Measurements from ENCODE around the gene GNPDA2.
A peak's percentile ranks its signal among the peaks of the same experiment; 100 is the strongest.

Gene GNPDA2

DNA sequence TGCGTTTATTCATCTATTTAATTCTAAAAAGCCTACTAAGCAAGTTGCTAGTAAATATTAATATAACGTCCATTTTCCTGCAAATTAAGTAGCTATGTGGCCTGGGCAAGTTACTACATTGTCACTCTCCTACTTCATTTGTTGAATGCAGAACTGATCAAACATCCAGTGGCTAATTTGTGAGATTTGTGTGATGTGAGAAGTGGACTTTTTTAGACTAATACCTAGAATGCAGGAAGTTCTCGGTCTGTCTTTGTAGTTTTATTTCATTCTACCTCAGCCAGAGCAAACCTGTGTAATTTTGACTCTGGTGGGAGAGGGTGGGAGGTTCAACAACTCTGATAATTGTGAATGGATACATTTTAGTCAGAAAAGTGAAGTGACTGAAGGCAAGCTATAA lies 47.3 kb downstream of the GNPDA2 start:
- peaks cover 26% of the 10 kb centered on the region for H3K36me3 ChIP-seq (ENCODE audit: insufficient read depth, insufficient read length, low read length)
- peak overlapping the region; percentile 85 for H3K4me3 ChIP-seq (ENCODE audit: insufficient read length, low read depth)
- no peaks in the 10 kb centered on the region for H3K9me3 ChIP-seq (ENCODE audit: insufficient read depth, low read length)
- no peak for DNase-seq (ENCODE audit: low read depth, low spot score)
- TF ChIP-seq YY1 (IDR thresholded peaks at IDR 0.05; ENCODE audit: insufficient read depth, insufficient read length) (no peak), SUZ12 (IDR thresholded peaks at IDR 0.05; ENCODE audit: extremely low read depth, insufficient read depth, insufficient read length) (no peak), ZNF274 (IDR thresholded peaks at IDR 0.05; ENCODE audit: low read depth, low read length) (no peak)
- H3K4me1 ChIP-seq (ENCODE audit: insufficient read depth, insufficient read length), result no peaks in the 10 kb centered on the region
- no peaks in the 10 kb centered on the region for H3K27me3 ChIP-seq (ENCODE audit: insufficient read depth, insufficient read length)
- peak overlapping the region; percentile 92 for H3K9ac ChIP-seq (ENCODE audit: insufficient read length, low read depth)

DNA sequence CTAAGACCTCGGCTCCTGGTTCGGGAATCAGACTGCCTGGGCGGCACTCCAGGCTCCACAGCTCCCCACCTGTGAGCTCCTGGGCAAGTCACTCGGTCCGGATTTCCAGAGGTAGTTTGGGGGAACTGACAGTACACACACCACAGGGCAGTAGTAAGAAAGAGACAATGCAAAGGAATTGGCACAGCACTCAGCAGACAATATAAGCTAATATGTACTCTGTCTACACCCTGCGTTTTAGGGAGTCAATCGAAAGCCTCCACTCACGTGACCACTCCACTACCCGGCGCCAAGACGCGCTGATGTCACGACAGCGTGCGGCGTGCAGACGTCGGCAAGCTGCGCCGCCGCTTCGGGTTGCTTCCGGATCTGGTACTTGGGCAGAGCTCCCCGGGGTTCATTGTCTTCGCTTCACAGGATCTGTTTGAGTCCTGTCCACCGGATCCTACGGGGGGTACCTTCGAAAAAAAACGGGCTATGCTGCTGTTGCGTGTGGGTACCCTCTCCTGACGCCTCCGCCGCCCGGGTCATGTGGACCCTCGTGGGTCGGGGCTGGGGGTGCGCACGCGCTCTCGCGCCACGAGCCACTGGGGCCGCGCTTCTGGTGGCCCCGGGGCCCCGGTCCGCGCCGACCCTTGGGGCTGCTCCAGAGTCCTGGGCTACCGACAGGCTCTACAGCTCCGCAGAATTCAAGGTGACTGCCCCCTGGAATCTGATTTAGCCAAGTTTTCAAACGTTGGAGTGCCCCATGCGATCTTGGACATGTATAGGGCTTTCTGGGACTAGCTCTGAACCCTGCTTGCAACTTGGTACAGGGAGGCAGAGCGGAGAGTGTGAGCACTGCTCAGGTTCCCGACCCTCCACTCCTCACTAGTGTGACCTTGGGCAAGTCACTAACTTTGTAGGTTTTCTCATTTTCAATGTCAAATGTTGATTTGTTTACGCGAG lies 48.0 kb downstream of the GNPDA2 start, which contains the start of gene GUF1:
Gene GUF1, plus strand, starts transcription at position 327 of the 948 bp plus-strand sequence. Its CDS starts 203 bp downstream, at position 530.
- no peaks in the 10 kb centered on the region for H3K4me1 ChIP-seq (ENCODE audit: insufficient read depth, insufficient read length)
- peak within 1 kb of the TSS; percentile 92 for H3K9ac ChIP-seq (ENCODE audit: insufficient read length, low read depth)
- TF ChIP-seq YY1 (IDR thresholded peaks at IDR 0.05; ENCODE audit: insufficient read depth, insufficient read length), result no peak
- TF ChIP-seq ZNF274 (IDR thresholded peaks at IDR 0.05; ENCODE audit: low read depth, low read length), result no peak
- no peak for TF ChIP-seq SUZ12 (IDR thresholded peaks at IDR 0.05; ENCODE audit: extremely low read depth, insufficient read depth, insufficient read length)
- peak; percentile 77 for DNase-seq (ENCODE audit: low read depth, low spot score)
- H3K9me3 ChIP-seq (ENCODE audit: insufficient read depth, low read length), result no peaks in the 10 kb centered on the region
- peaks cover 19% of the 10 kb centered on the region for H3K36me3 ChIP-seq (ENCODE audit: insufficient read depth, insufficient read length, low read length)
- peak within 1 kb of the TSS; percentile 85 for H3K4me3 ChIP-seq (ENCODE audit: insufficient read length, low read depth)
- no peaks in the 10 kb centered on the region for H3K27me3 ChIP-seq (ENCODE audit: insufficient read depth, insufficient read length)

DNA sequence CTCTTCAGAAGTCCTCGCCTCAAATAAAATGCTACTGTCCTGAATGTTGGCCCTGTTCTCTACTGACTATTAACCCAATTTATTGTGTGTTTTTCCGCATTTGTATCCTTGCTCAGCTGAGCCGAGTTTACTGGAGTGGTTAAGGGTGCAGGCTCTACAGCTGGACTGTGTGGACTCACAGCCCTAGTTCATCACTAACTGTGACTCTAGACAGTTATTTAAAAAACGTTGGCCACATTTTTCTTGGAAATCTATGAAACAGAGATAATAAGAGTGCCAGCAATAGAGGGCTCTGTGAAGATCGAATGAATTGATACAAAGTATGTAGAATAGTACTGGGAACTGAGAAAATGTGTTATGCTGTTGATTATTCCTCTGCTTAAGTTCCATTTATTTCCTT lies 51.0 kb downstream of the GNPDA2 start:
- no peak overlapping the region for H3K9ac ChIP-seq (ENCODE audit: insufficient read length, low read depth)
- no peaks in the 10 kb centered on the region for H3K4me1 ChIP-seq (ENCODE audit: insufficient read depth, insufficient read length)
- DNase-seq (ENCODE audit: low read depth, low spot score), result no peak
- H3K9me3 ChIP-seq (ENCODE audit: insufficient read depth, low read length), result no peaks in the 10 kb centered on the region
- TF ChIP-seq SUZ12 (IDR thresholded peaks at IDR 0.05; ENCODE audit: extremely low read depth, insufficient read depth, insufficient read length) (no peak), ZNF274 (IDR thresholded peaks at IDR 0.05; ENCODE audit: low read depth, low read length) (no peak), YY1 (IDR thresholded peaks at IDR 0.05; ENCODE audit: insufficient read depth, insufficient read length) (no peak)
- H3K27me3 ChIP-seq (ENCODE audit: insufficient read depth, insufficient read length), result no peaks in the 10 kb centered on the region
- no peaks in the 10 kb centered on the region for H3K36me3 ChIP-seq (ENCODE audit: insufficient read depth, insufficient read length, low read length)
- no peak overlapping the region for H3K4me3 ChIP-seq (ENCODE audit: insufficient read length, low read depth)

DNA sequence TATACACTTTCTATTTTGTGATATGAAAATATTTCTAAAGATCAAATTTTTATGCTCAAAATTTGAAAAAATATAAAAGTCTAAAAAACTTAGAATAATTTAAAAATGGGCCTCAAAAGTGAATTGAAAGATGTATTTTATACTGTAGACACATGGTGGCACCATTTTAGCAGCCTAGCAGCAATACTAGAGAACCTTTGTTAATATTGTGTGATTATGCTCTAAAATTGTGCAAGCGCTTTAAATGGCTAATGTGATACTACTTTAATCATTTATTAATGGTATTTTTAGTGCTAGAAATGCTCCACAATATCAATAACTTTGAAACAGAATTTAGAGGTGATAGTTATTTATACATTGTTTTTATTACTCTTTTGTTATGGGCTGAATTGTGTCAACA lies 51.9 kb downstream of the GNPDA2 start:
- TF ChIP-seq ZNF274 (IDR thresholded peaks at IDR 0.05; ENCODE audit: low read depth, low read length), result no peak
- TF ChIP-seq YY1 (IDR thresholded peaks at IDR 0.05; ENCODE audit: insufficient read depth, insufficient read length), result no peak
- TF ChIP-seq SUZ12 (IDR thresholded peaks at IDR 0.05; ENCODE audit: extremely low read depth, insufficient read depth, insufficient read length), result no peak
- H3K4me3 ChIP-seq (ENCODE audit: insufficient read length, low read depth), result no peak overlapping the region
- no peak overlapping the region for H3K9ac ChIP-seq (ENCODE audit: insufficient read length, low read depth)
- no peak for DNase-seq (ENCODE audit: low read depth, low spot score)
- no peaks in the 10 kb centered on the region for H3K36me3 ChIP-seq (ENCODE audit: insufficient read depth, insufficient read length, low read length)
- H3K4me1 ChIP-seq (ENCODE audit: insufficient read depth, insufficient read length), result no peaks in the 10 kb centered on the region
- no peaks in the 10 kb centered on the region for H3K27me3 ChIP-seq (ENCODE audit: insufficient read depth, insufficient read length)
- no peaks in the 10 kb centered on the region for H3K9me3 ChIP-seq (ENCODE audit: insufficient read depth, low read length)

DNA sequence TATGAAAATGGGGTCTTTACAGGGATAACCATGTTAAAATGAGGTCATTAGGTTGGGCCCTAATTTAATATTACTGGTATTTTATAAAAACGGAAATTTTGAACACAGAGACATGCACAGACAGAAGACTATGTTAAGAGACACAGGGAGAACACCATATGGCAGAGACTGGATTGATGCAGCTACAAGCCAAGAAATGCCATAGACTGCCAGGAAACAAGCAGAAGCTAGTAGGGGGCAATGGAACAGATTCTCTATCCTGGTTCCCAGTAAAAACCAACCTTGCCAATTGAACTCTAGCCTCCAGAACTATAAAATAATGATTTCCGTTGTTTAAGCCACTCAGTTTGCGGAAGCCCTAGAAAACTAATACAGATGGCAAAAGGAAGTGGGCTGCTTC lies 54.7 kb downstream of the GNPDA2 start:
- TF ChIP-seq ZNF274 (IDR thresholded peaks at IDR 0.05; ENCODE audit: low read depth, low read length), result no peak
- H3K4me3 ChIP-seq (ENCODE audit: insufficient read length, low read depth), result no peak overlapping the region

DNA sequence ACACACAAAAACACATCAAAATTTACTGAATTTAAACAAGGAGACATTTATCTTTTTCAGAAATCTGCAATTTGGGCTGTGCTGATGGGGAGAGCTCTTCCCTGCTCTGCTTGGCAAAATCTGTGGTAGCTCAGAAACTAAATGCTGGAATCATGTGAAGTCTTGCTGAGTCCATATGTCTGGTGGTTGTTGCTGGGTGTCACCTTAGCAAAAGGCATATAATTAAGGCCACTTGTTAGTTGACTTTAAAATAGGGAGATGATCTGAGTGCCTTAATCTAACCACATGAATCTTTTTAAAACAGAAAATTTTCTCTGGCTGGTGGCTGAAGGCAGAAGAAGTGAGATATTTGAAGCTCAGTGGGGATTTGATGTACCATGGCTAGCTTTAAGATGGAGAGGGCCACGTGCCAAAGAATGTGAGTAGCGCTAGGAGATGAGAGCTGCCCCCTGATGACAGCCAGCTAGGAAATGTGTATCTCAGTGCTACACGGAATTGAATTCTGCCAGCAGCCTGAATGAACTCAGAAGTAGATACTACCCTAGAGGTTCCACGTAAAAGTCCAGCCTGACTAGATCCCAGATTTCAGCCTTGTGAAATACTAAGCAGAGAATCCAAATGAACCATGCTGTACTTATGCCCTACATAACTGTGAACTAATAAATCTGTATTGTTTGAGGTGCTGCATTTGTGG lies 55.7 kb downstream of the GNPDA2 start:
- no peaks in the 10 kb centered on the region for H3K27me3 ChIP-seq (ENCODE audit: insufficient read depth, insufficient read length)
- no peaks in the 10 kb centered on the region for H3K36me3 ChIP-seq (ENCODE audit: insufficient read depth, insufficient read length, low read length)
- no peaks in the 10 kb centered on the region for H3K9me3 ChIP-seq (ENCODE audit: insufficient read depth, low read length)
- H3K4me3 ChIP-seq (ENCODE audit: insufficient read length, low read depth), result no peak overlapping the region
- no peaks in the 10 kb centered on the region for H3K4me1 ChIP-seq (ENCODE audit: insufficient read depth, insufficient read length)
- TF ChIP-seq SUZ12 (IDR thresholded peaks at IDR 0.05; ENCODE audit: extremely low read depth, insufficient read depth, insufficient read length), result no peak
- TF ChIP-seq ZNF274 (IDR thresholded peaks at IDR 0.05; ENCODE audit: low read depth, low read length), result no peak
- TF ChIP-seq YY1 (IDR thresholded peaks at IDR 0.05; ENCODE audit: insufficient read depth, insufficient read length), result no peak
- DNase-seq (ENCODE audit: low read depth, low spot score), result no peak
- H3K9ac ChIP-seq (ENCODE audit: insufficient read length, low read depth), result no peak overlapping the region

More for the DNA sequence above, 54.7 kb downstream of the GNPDA2 start:
- no peak for DNase-seq (ENCODE audit: low read depth, low spot score)
- H3K4me1 ChIP-seq (ENCODE audit: insufficient read depth, insufficient read length), result no peaks in the 10 kb centered on the region
- no peaks in the 10 kb centered on the region for H3K36me3 ChIP-seq (ENCODE audit: insufficient read depth, insufficient read length, low read length)
- H3K9me3 ChIP-seq (ENCODE audit: insufficient read depth, low read length), result no peaks in the 10 kb centered on the region
- H3K9ac ChIP-seq (ENCODE audit: insufficient read length, low read depth), result no peak overlapping the region
- no peaks in the 10 kb centered on the region for H3K27me3 ChIP-seq (ENCODE audit: insufficient read depth, insufficient read length)

DNA sequence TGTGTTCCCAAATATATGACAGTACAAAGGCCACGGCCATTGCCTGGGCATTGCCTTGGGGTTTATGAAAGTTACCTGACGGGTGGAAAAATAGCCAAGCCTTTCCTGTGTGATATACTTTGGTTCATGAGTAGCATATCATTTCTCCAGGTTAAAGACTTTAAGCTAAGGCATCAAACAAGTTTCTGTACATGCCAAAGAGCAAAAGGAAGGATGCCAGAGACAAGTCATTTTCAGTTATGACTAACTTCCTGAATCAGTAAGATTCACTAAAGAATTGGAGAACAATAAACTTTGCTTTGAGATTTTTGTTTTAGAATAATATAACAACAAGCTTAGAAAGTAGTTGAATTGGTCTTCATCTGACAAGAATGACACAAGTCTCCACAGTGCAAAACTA lies 57.8 kb downstream of the GNPDA2 start:
- TF ChIP-seq YY1 (IDR thresholded peaks at IDR 0.05; ENCODE audit: insufficient read depth, insufficient read length) (no peak), ZNF274 (IDR thresholded peaks at IDR 0.05; ENCODE audit: low read depth, low read length) (no peak), SUZ12 (IDR thresholded peaks at IDR 0.05; ENCODE audit: extremely low read depth, insufficient read depth, insufficient read length) (no peak)
- no peaks in the 10 kb centered on the region for H3K36me3 ChIP-seq (ENCODE audit: insufficient read depth, insufficient read length, low read length)
- H3K9ac ChIP-seq (ENCODE audit: insufficient read length, low read depth), result no peak overlapping the region
- no peak for DNase-seq (ENCODE audit: low read depth, low spot score)
- H3K9me3 ChIP-seq (ENCODE audit: insufficient read depth, low read length), result no peaks in the 10 kb centered on the region
- H3K4me3 ChIP-seq (ENCODE audit: insufficient read length, low read depth), result no peak overlapping the region
- no peaks in the 10 kb centered on the region for H3K4me1 ChIP-seq (ENCODE audit: insufficient read depth, insufficient read length)
- H3K27me3 ChIP-seq (ENCODE audit: insufficient read depth, insufficient read length), result no peaks in the 10 kb centered on the region

All from NT2/D1 (cell line).